Activated T-cell treated with anti-CD3 and anti-CD28 coated beads, Interleukin-2, amount 50 U/mL, for 1 hour (primary cell): ENCODE data around the gene DLGAP1.

Experiments
- DNase-seq: peaks from one replicate; pipeline ENCODE4 v3.0.0-alpha.2; 2020

The DLGAP1 gene

GRCh38 chr18:3541549-3542386 is 913.3 kb downstream of the DLGAP1 start:
- DNase-seq = no peak

- DNase-seq = no peak
Observed at GRCh38 chr18:3540805-3541548, 914.1 kb downstream of the DLGAP1 start.

DNA sequence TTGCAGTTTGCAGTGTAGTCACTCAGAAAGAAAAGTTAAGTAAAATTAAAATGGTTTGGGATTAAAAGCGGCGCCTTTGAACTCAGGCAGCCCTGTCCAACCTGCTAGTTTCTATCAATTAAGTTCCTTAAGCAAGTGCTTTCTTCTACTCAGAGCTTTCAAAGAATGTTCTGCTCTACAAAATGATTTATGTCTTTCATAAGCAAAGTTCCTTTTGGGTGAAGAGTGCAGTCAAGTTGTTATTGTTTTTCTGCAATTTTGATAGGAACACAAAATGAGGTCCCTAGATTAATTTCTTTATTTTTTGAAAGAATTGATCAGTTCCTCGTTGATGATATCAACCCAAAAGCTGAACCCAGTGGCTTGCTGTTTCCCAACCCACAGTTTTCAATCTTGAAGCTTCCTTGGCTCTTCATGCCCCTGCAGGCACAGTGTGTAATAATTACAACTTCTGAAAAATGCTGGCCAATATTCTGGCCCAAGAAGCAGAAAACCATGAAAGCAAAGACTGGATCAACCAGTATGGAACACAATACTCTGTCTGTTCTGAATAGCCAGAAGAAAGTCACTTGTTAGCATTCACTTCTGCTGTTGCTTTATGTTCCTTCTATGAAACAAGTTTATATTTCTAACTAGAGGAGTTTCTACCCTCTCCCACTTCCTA is 916.0 kb downstream of the DLGAP1 start:
- no peak for DNase-seq

- DNase-seq = no peak
Observed at GRCh38 chr18:3538456-3538855, 916.7 kb downstream of the DLGAP1 start.

DNA sequence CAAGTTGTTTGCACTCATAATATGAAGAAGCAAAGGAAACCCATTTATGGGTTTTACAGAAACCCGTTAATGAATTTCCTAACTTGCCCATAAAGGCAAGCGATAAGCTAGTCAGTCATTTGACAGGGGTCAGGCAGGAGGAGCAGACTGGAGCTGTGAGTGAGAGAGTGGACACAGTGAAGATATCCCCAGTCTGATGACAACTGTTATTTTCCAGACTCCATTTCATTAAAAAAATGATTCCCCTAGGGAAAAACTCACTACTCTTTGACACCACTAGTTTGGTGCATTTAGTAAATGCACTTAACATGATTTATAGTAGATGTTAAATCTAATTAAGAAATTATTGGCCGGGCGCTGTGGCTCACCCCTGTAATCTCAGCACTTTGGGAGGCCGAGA is 924.3 kb downstream of the DLGAP1 start:
- no peak for DNase-seq

GRCh38 chr18:3529601-3530000 is 925.5 kb downstream of the DLGAP1 start:
- DNase-seq = no peak

GRCh38 chr18:3529077-3529476 is 926.0 kb downstream of the DLGAP1 start:
- no peak for DNase-seq

GRCh38 chr18:3528231-3528630 is 926.9 kb downstream of the DLGAP1 start:
- DNase-seq = no peak

DNA sequence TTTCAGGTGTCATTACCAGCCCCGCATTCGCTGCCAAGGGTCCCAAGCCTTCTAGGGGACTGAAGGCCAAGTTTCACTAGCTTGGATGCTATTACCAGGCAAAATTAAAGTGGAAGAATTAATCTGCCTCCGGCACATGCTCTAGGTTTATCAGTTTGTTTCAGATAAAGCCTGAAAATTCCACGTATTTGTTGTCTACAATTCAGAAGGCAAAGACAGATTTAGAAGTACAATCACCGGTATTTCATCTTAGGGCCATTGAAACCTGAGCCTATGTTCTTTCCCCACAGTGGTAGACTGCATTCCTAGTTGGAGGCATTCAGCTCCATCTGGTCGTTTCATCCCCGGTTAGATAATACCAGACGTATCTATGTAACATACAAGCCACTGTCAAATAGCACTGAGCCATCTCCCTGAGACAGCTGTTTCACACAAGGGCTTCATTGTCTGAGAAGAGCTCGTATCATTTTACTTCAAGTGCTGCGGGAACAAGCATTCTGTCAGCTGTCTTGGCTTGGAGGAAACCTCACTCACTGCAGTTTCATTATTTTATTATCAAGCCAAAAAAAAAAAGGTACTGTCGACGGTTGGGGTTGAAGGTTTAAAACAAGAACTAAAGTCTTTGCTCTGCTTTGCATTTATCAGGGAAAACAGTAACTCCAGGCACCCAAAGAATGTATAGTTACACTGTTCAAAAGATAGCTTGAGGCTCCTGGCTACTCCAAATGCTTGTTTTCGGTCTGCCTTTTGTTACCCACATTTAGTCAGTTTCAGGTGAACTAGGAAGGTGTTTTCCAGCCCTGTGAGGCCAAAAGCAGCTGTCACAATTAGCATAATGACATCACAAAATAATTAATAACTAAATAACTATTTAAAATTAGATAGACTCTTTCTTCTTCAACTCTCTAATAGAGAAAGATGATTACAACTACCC is 928.4 kb downstream of the DLGAP1 start:
- DNase-seq = no peak

GRCh38 chr18:3525870-3526420 is 929.2 kb downstream of the DLGAP1 start:
- peak; percentile 28 for DNase-seq

GRCh38 chr18:3524706-3525105 is 930.4 kb downstream of the DLGAP1 start:
- no peak for DNase-seq

- no peak for DNase-seq
Observed at GRCh38 chr18:3520230-3521085, 934.6 kb downstream of the DLGAP1 start.

- DNase-seq = no peak
Observed at GRCh38 chr18:3514312-3515216, 940.5 kb downstream of the DLGAP1 start.

DNA sequence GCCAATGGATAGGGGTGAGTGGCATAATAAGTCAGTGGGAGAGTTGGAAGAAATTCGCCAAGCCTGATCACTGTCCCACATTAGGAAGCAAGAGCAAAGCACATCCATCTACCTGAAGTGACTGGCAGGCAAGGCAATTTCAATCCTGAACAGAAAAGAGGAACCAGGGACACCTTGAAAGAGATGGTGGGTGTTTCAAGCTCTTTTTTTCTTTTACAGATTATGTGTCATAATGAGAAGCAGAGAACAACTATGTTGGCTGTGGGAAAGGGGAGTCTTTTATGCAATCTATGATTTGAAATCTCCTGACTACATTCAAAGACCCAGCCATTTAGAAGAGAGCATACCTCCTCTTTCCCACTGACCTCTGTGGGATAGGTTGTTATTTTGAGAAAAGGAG is 941.6 kb downstream of the DLGAP1 start:
- DNase-seq = no peak

- DNase-seq = no peak
Observed at GRCh38 chr18:3511980-3512379, 943.1 kb downstream of the DLGAP1 start.

- no peak for DNase-seq
Observed at GRCh38 chr18:3510896-3511295, 944.2 kb downstream of the DLGAP1 start.

DNA sequence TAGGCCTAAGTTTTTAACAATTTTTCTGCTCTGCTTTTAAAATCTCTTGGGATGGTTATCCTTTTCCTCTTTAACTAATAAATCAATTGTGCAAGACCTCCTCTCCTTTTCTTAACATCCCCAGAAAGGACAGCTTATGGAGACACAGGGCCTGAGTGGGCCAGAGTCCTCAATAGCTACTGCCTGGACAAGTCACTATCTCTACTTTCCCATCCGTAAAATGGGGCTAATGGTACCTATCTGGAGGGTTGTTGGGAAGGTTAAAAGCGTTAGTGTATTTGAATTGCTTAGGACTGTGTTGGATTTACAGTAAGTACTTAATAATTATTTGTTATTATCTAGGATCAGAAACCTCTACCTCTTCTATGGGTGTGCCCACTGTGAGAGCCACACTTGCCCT is 945.1 kb downstream of the DLGAP1 start:
- no peak for DNase-seq

- no peak for DNase-seq
Observed at GRCh38 chr18:3508576-3509549, 946.2 kb downstream of the DLGAP1 start.

- no peak for DNase-seq
Observed at GRCh38 chr18:3504637-3505036, 950.5 kb downstream of the DLGAP1 start.
